Right cardiac atrium (tissue), 5 donors: Measurements from ENCODE around the gene DHX58. TPM values are rescaled to one million over a fixed set of nuclear protein-coding genes. Genes with fewer than 3 reads are reported as not detected.

ENCODE experiments used
- ATAC-seq, 2 donors: fragments of 200-7000 bp; cut with Tn5 transposase; one replicate each; pipeline versions ENCODE4 v1.8.0 to v1.9.1; 2020; ENCODE audit warnings: moderate library complexity in 2 of 2, mild to moderate bottlenecking in 1 of 2
- DNase-seq, 3 donors: peaks; one replicate each; pipeline ENCODE4 v3.0.0-alpha.2; 2020
- H3K27ac ChIP-seq: one replicate; pipeline ENCODE4 v1.5.1; 2013; ENCODE audit warnings: mild to moderate bottlenecking, low read length, control low read depth, moderate library complexity
- H3K27me3 ChIP-seq: one replicate; pipeline ENCODE4 v1.6.1; 2013; ENCODE audit not compliant: control insufficient read depth, insufficient read depth
- H3K4me1 ChIP-seq: one replicate; pipeline ENCODE4 v1.6.1; 2013; ENCODE audit warnings: low read length; ENCODE audit not compliant: control insufficient read depth, insufficient read depth
- H3K4me3 ChIP-seq: one replicate; pipeline ENCODE4 v1.5.1; 2013; ENCODE audit warnings: low read length, control low read depth
- H3K9me3 ChIP-seq: one replicate; pipeline ENCODE4 v1.6.1; 2013; ENCODE audit warnings: low read length; ENCODE audit not compliant: control insufficient read depth
- WGBS: extraction: QIAGEN DNeasy Blood & Tissue Kit; methylation state at CpG from one replicate; pipeline ENCODE4 v1.1.7; 2013; 5-methylcytosine and 5-hydroxymethylcytosine counted together
- intact Hi-C, 4 donors: fragments of 100-400 bp; cut with DNase I; formaldehyde crosslinking; loops; one replicate each; pipeline versions ENCODE4 v1.11.0 to v1.14.0; 2022 to 2023
- polyA plus RNA-seq: library from polyadenylated mRNA; stranded (reverse); fragments of 200-250 nt; gene quantifications from one replicate; pipeline ENCODE4 v1.2.3, GENCODE V29; 2013
- total RNA-seq, 4 donors: library from RNA; stranded (reverse); fragmentation: NEBNext Ultra II Directional; extraction: Animal tissue kit (Norgen Biotek cat#: 25700); gene quantifications; one replicate each; pipeline ENCODE4 v1.2.1, GENCODE V29; 2021
- donor health status: healthy with polysubstance abuse.
- donor health status: DM: no; HTN: yes; CAD: no.
- donor health status: DM: no; HTN: no; CAD: no.
- donor health status: DM: no; HTN: yes; CAD: no; lungs with severe emphysema.
- donor health status: DM: yes; HTN: yes; CAD: no.

The DHX58 gene
- total and polyA plus RNA-seq, 5 donors = 5.4 to 8.0 (median 6.5) TPM

- intact Hi-C loops = no loop called here
- Histone ChIP-seq H3K4me1 (peaks cover 14% of the 10 kb centered on the region), H3K27ac (no peak overlapping the region), H3K9me3 (no peaks in the 10 kb centered on the region), H3K27me3 (no peaks in the 10 kb centered on the region), H3K4me3 (no peak overlapping the region)
- ATAC-seq = no peak
- DNase-seq = no peak
- WGBS = 96% methylated on average over 6 of the region's 6 CpGs
These were observed 14.9 kb upstream of the DHX58 start for GRCh38 chr17:42127414-42127813.

GRCh38 chr17:42126836-42127235 is 14.3 kb upstream of the DHX58 start:
- ATAC-seq (no peak), DNase-seq (no peak)
- peaks cover 14% of the 10 kb centered on the region for H3K4me1 ChIP-seq
- intact Hi-C loops = no loop called here
- no peak overlapping the region for H3K4me3 ChIP-seq
- H3K27me3 ChIP-seq = no peaks in the 10 kb centered on the region
- H3K9me3 ChIP-seq = no peaks in the 10 kb centered on the region
- 79% methylated on average over 3 of the region's 3 CpGs for WGBS
- no peak overlapping the region for H3K27ac ChIP-seq

- Histone ChIP-seq H3K4me1 (peaks cover 8% of the 10 kb centered on the region), H3K9me3 (no peaks in the 10 kb centered on the region), H3K4me3 (no peak overlapping the region), H3K27me3 (no peaks in the 10 kb centered on the region), H3K27ac (no peak overlapping the region)
- intact Hi-C loops = no loop called here
- 82% methylated on average over 12 of the region's 12 CpGs for WGBS
- DNase-seq (peak in 1 of 3 donors; percentile 56), ATAC-seq (no peak)
These were observed 13.1 kb upstream of the DHX58 start for GRCh38 chr17:42125565-42125964.

- Histone ChIP-seq H3K27ac (no peak overlapping the region), H3K4me3 (no peak overlapping the region), H3K4me1 (peaks cover 6% of the 10 kb centered on the region), H3K9me3 (no peaks in the 10 kb centered on the region), H3K27me3 (no peaks in the 10 kb centered on the region)
- WGBS = 89% methylated on average over 3 of the region's 3 CpGs
- peak in 1 of 3 donors; percentile 28 for DNase-seq
- ATAC-seq = no peak
- intact Hi-C loops = no loop called here
These were observed 11.7 kb upstream of the DHX58 start for GRCh38 chr17:42124256-42124655.

GRCh38 chr17:42122371-42123303 is 10.1 kb upstream of the DHX58 start, which contains the start of gene HSPB9:
HSPB9 (plus strand) TSS chr17:42122804; CDS start chr17:42122851, 47 bp downstream.
- intact Hi-C loops = no loop called here
- no peaks in the 10 kb centered on the region for H3K9me3 ChIP-seq
- 59% methylated on average over 61 of the region's 61 CpGs for WGBS
- DNase-seq (peak; percentile 50 to 82 (median 81)), ATAC-seq (peak; percentile 35 to 36)
- no peak within 1 kb of the TSS for H3K4me3 ChIP-seq
- no peak within 1 kb of the TSS for H3K27ac ChIP-seq
- H3K4me1 ChIP-seq = peaks cover 2% of the 10 kb centered on the region
- H3K27me3 ChIP-seq = no peaks in the 10 kb centered on the region

GRCh38 chr17:42120770-42121769 is 8.6 kb upstream of the DHX58 start, which contains the start of gene KAT2A:
KAT2A (minus strand) TSS chr17:42121367; CDS start chr17:42121304, 63 bp downstream.
- ATAC-seq (peak; percentile 91 to 93), DNase-seq (peak; percentile 87 to 95 (median 94))
- no peaks in the 10 kb centered on the region for H3K27me3 ChIP-seq
- H3K4me3 ChIP-seq = peak within 1 kb of the TSS; percentile 89
- peaks cover 2% of the 10 kb centered on the region for H3K4me1 ChIP-seq
- no peaks in the 10 kb centered on the region for H3K9me3 ChIP-seq
- no peak within 1 kb of the TSS for H3K27ac ChIP-seq
- intact Hi-C loops = no loop called here
- WGBS = 7% methylated on average over 57 of the region's 57 CpGs

GRCh38 chr17:42120161-42120769 is 7.8 kb upstream of the DHX58 start:
- Histone ChIP-seq H3K27ac (no peak overlapping the region), H3K27me3 (no peaks in the 10 kb centered on the region), H3K4me3 (peak overlapping the region; percentile 89), H3K9me3 (no peaks in the 10 kb centered on the region), H3K4me1 (peaks cover 2% of the 10 kb centered on the region)
- 39% methylated on average over 7 of the region's 7 CpGs for WGBS
- intact Hi-C loops = no loop called here
- ATAC-seq (peak in 1 of 2 donors; percentile 0), DNase-seq (peak in 1 of 3 donors; percentile 65)

- no peak overlapping the region for H3K27ac ChIP-seq
- H3K27me3 ChIP-seq = no peaks in the 10 kb centered on the region
- ATAC-seq (no peak), DNase-seq (peak in 2 of 3 donors; percentile 24 to 51)
- H3K4me1 ChIP-seq = peaks cover 2% of the 10 kb centered on the region
- WGBS = 93% methylated on average over 18 of the region's 18 CpGs
- H3K4me3 ChIP-seq = no peak overlapping the region
- H3K9me3 ChIP-seq = no peaks in the 10 kb centered on the region
- intact Hi-C loops = loop anchor here (5.0 to 10.0 kb wide), 4 partner anchors 63 to 157 kb away; partner anchors contain the start of genes KCNH4 (in 1 of the 4) and NKIRAS2 (in 1 of the 4)
These were observed 6.8 kb upstream of the DHX58 start for GRCh38 chr17:42119301-42119700.

- intact Hi-C loops = loop anchor here (5.0 to 10.0 kb wide), 4 partner anchors 64 to 156 kb away; partner anchors contain the start of genes KCNH4 (in 1 of the 4) and NKIRAS2 (in 1 of the 4)
- no peak for ATAC-seq
These were observed 6.0 kb upstream of the DHX58 start for GRCh38 chr17:42118545-42118944.

GRCh38 chr17:42118126-42118510 is 5.6 kb upstream of the DHX58 start:
- H3K27ac ChIP-seq = no peak overlapping the region
- ATAC-seq (no peak), DNase-seq (peak in 1 of 3 donors; percentile 31)
- H3K27me3 ChIP-seq = no peaks in the 10 kb centered on the region
- no peak overlapping the region for H3K4me3 ChIP-seq
- no peaks in the 10 kb centered on the region for H3K9me3 ChIP-seq
- H3K4me1 ChIP-seq = peaks cover 2% of the 10 kb centered on the region
- intact Hi-C loops = loop anchor here (5.0 to 10.0 kb wide), 4 partner anchors 64 to 156 kb away; partner anchors contain the start of genes KCNH4 (in 1 of the 4) and NKIRAS2 (in 1 of the 4)
- 92% methylated on average over 4 of the region's 4 CpGs for WGBS

More at GRCh38 chr17:42118545-42118944, 6.0 kb upstream of the DHX58 start:
- Histone ChIP-seq H3K27me3 (no peaks in the 10 kb centered on the region), H3K4me1 (peaks cover 2% of the 10 kb centered on the region), H3K27ac (no peak overlapping the region), H3K9me3 (no peaks in the 10 kb centered on the region), H3K4me3 (no peak overlapping the region)
- WGBS = 74% methylated on average over 2 of the region's 2 CpGs
- DNase-seq = peak in 1 of 3 donors; percentile 31
